Activated T-helper 9 cell treated with anti-CD3 and anti-CD28 coated beads, Interleukin-2, amount 50 U/mL, for 16 hours (primary cell): Measurements from ENCODE around the gene TAOK2.

Source experiments
- DNase-seq: peaks from one replicate; pipeline ENCODE4 v3.0.0-alpha.2; 2020; ENCODE audit warnings: low read depth

The TAOK2 gene

DNA sequence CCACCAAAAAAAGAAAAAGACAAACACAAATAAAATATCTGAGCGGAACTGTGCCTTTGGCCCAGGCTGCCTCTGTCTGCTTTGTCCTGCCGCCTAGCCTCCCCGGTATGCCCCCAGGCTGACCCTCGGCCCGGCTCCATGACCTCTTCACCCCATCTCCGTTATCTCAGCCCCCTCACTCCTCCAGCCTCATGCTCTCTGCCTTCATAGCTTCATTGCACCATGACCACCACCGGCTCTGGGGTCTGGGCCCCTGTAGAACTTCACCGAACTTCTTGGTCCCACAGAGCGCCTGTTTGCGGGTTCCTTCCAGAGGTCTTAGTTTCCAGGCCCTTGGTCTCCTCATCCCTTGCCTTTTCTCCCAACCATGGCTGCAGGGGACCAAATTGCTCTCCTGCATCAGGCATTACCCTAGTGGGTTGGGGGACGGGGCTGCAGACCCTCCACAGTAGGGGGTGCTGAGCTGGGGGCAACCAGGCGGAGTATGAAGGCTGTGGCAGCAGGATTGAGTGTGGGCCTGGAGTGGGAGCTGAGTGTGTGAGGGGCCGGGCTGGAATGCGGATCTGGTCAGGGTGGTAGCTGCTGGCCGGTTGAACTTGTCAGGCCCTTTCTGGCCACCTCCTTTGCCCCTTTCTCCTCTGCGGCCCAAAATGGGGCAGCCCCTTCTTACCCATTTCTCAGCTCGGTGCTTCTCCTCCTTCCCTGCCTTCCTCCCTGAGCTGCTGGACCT is 14.8 kb downstream of the TAOK2 start:
- no peak for DNase-seq

DNA sequence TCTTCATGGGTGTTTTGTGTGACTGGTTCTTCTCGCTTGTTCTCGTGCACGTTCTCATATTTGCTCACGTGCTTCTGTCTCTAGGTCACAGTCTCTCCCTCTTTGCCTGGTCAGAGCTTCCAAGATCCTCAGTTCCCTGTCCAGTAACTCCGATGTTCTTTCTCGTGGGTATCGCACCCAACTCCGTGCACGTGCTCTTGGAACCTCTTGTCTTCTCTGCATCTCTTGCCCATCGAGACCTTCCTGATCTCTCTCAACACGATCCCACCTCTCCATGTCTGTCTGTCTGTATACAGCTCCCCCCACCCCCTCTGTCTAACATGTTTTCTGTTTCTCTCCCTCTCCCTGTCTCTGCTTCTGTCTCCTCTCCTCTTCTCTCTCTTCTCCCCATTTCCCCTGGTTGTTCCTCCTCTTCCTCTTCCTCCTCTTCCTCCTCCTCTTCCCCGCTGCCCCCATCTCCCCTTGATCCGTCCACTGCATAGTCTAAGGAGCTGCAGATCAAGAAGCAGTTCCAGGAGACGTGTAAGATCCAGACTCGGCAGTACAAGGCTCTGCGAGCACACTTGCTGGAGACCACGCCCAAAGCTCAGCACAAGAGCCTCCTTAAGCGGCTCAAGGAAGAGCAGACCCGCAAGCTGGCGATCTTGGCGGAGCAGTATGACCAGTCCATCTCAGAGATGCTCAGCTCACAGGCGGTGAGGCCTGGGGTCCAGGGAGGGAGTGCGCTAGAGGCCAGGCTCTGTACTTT is 15.6 kb downstream of the TAOK2 start:
- DNase-seq: no peak

- no peak for DNase-seq
These were observed 16.4 kb downstream of the TAOK2 start for GRCh38 chr16:29990034-29990433.

DNA sequence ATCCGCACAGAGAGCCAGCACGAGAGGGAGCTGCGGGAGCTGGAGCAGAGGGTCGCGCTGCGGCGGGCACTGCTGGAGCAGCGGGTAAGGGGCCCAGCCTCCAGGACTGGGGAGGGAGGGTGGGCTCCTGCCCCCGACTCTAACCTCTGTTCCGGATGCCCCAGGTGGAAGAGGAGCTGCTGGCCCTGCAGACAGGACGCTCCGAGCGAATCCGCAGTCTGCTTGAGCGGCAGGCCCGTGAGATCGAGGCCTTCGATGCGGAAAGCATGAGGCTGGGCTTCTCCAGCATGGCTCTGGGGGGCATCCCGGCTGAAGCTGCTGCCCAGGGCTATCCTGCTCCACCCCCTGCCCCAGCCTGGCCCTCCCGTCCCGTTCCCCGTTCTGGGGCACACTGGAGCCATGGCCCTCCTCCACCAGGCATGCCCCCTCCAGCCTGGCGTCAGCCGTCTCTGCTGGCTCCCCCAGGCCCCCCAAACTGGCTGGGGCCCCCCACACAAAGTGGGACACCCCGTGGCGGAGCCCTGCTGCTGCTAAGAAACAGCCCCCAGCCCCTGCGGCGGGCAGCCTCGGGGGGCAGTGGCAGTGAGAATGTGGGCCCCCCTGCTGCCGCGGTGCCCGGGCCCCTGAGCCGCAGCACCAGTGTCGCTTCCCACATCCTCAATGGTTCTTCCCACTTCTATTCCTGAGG is 17.4 kb downstream of the TAOK2 start:
- DNase-seq: no peak

DNA sequence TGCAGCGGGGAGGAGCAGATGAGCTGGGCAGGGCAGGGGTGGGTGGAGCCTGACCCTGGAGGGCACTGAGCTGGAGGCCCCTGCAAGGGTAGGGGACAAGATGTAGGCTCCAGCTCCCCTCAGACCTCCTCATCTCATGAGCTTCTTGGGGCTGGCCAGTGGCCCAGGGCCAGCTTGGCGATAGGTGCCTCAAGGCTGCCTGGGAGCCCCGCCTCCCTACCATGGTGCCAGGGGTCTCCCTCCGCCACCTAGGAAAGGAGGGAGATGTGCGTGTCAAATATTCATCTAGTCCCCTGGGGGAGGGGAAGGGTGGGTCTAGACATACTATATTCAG is 17.9 kb downstream of the TAOK2 start:
- no peak for DNase-seq

DNA sequence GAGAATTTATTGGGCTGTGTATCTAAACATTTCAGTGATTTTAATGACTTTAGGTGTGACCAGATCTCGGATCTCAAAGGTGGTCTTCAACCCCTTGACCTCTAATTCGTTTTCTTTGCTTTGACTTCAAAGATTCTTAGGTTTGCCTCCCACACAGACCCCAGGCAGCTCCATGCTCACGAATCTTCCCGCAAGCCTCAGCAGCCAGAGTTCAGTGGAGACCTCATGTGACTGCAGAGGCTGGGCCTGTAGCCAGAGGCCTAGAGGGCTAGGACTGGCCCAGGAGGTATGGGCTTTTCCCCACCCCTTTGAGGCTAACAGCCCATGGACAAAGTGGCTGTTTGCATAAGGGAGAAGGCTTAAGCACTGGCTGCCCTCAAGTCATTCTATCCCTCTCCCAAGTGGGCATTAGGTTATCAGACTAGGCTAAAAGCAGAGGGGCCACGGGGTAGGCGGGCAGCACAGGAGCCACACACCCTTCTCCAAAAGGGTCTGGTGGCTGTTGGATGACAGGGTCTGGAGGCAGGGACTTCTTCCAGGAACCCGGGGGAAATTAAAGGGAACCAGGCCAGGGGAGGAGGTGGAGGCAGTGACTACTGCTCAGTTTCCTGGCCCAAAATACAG is 18.8 kb downstream of the TAOK2 start:
- no peak for DNase-seq

DNA sequence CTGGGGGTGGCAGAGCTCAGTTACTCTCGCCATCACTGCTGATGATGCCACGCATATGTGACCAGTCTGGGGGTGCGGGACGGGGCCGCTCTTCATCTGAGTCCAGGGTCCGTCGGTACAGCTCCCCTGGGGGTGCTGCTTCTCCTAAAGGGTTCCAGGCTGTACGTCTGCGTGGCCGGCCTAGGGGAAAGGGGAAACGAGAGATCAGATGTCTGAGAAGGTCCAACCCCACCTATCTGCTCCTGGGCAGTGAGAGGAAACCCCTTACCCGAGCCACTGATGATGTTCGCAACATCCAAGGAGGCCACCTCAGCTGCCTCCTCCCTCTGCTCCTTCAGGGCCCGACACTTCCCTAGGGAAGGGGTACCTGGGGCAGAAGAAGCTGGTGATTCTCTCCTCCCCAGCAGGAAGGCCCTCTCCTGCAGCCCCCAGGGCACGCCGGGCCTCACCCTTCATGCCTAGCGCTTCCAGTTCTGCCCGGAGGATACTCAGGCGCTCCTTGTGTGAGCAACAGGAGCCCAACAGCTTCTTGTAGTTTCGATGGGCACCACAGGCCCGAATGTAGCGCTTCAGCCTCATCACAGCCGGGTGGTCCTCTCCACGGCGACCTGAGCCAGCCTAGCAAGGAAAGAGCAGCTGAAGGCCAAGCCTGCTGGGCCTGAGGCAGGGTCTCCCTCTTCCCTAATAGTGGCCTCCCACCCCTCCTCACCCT is 19.7 kb downstream of the TAOK2 start:
- DNase-seq: no peak

DNA sequence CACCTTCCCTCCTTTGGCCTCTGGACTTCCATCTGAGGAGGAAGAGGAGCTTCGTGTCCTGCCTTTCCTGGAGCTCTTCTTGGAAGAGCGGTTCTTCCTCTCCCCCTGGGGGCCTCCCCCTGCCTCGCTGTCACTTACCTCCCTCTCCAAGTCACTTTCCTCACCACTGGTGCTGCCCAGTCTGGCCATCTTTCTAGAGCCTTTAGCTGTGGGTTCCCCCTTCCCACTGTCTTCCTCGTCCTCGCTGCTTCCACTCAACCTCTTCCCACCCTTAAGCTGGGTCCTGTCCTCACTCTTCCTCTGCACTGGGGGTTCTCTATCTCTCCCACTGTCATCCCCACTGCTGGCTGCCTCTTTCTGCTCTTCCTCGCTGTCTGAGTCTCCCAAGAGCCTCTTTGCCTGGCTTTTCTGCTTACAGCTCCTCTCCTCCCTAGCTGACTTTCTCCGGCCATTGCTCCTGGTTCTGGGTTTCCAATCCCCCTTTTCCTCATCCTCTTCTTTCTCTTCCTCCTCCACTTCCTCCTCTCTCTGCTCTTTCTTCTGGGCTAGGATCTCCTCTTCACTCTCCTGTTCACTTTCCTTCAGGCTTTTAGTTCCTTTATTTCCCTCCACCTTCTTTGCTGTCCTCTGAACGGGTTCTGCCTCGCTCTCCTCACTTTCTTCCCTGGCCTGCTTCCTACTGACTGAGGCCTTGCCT is 20.4 kb downstream of the TAOK2 start:
- DNase-seq: no peak

GRCh38 chr16:29994600-29995323 is 21.1 kb downstream of the TAOK2 start:
- peak; percentile 63 for DNase-seq

DNA sequence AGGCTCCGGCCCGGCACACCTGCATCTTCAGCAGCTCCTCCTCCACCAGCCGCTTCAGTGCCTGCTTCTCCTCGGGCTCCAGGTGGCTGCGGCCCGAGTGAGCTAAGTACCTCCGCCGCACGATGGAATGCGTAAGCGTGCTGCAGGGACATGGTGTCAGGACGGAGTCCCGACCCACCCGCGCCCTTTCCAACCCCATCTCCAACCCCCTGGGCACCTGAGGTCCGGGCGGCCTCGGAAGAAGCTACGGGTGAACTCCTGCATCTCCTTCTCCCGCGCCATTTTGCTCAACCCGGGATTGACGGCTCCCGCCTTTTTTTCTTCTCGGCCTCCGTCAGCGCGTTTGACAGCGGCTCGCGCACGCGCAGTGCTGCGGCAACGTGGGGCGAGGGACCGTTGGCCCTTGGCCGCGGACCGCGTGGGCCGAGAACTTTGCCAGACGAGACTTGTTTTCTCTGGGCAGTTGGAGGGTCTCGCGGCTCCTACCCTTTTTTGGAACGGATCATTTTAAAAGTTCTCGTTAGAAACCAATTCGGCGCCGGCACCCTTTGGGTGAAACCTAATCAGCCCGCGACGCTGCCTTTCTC is 21.7 kb downstream of the TAOK2 start, which contains the start of gene HIRIP3:
Gene HIRIP3, minus strand, starts transcription at position 294 of the 587 bp plus-strand sequence. Its CDS starts 12 bp downstream, at position 282.
- DNase-seq: peak; percentile 80

DNA sequence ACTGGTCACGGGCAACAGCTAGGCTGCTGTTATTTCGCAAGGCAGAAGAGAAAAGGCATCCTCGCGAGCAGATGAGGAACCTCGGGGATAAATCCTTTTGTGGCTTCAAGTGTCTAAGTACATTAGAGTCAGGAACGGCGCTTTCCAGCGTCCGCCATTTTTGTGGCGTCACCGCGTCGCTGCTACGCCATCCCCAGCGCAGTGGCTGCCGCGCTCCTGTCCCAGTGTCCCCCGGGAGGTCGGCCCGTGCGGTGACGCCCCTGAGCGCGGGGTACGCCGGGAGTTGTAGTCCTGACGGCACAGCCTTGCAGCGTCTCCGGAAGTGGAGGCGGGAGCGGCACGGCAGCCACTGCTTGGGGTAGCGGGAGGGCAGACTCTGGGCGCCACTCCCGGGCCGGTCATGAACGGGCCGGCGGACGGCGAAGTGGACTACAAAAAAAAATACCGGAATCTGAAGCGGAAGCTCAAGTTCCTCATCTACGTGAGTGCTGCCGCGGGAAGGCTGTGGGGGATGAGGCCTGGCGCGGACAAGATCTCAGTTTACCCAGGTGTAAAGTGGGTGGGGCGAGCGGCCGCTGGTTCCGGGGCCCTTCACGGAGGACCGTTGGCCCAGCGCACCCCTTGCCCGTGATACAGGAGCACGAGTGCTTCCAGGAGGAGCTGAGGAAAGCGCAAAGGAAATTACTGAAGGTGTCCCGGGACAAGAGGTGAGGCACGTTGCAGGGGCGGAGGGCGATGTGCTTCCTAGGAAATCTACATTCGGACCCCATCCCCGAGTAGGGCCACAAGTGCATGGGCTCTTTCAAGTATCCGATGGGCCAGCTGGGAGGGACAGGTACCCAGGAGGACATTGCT is 22.5 kb downstream of the TAOK2 start, which contains the start of gene INO80E:
Gene INO80E, plus strand, starts transcription at position 331 of the 855 bp plus-strand sequence. Its CDS starts 70 bp downstream, at position 401.
- DNase-seq: peak; percentile 100

GRCh38 chr16:29996766-29997250 is 23.1 kb downstream of the TAOK2 start:
- DNase-seq: no peak

GRCh38 chr16:29999605-30000004 is 25.9 kb downstream of the TAOK2 start:
- DNase-seq: no peak

GRCh38 chr16:30000735-30001631 is 27.3 kb downstream of the TAOK2 start:
- DNase-seq: no peak

GRCh38 chr16:30002614-30003346 is 29.1 kb downstream of the TAOK2 start:
- no peak for DNase-seq

- DNase-seq: no peak
These were observed 30.2 kb downstream of the TAOK2 start for GRCh38 chr16:30003670-30004423.
